Hepatocyte (in vitro differentiated cells): ENCODE data around the gene CREG2.

ENCODE experiments used
- EZH2 ChIP-seq: fragments of 200-600 bp; sonication (generic); IDR thresholded peaks from 2 replicates; pipeline ENCODE4 v1.6.1; 2016; ENCODE audit warnings: antibody characterized with exemption, mild to moderate bottlenecking, borderline replicate concordance
- EZH2phosphoT487 ChIP-seq: fragments of 200-600 bp; sonication (generic); IDR thresholded peaks from one replicate; pipeline ENCODE4 v1.6.1; 2018; ENCODE audit warnings: antibody characterized with exemption, mild to moderate bottlenecking, low read depth, moderate library complexity; ENCODE audit not compliant: unreplicated experiment, severe bottlenecking
- TF ChIP-seq, protein P1 (sequence below): fragments of 200-600 bp; sonication (generic); IDR thresholded peaks from 2 replicates; pipeline ENCODE4 v1.5.1; 2016; ENCODE audit warnings: antibody characterized with exemption, mild to moderate bottlenecking; ENCODE audit not compliant: poor library complexity

GRCh38 chr2:101303688-101304087 is 83.6 kb downstream of the CREG2 start:
- TF ChIP-seq, protein P1, sequence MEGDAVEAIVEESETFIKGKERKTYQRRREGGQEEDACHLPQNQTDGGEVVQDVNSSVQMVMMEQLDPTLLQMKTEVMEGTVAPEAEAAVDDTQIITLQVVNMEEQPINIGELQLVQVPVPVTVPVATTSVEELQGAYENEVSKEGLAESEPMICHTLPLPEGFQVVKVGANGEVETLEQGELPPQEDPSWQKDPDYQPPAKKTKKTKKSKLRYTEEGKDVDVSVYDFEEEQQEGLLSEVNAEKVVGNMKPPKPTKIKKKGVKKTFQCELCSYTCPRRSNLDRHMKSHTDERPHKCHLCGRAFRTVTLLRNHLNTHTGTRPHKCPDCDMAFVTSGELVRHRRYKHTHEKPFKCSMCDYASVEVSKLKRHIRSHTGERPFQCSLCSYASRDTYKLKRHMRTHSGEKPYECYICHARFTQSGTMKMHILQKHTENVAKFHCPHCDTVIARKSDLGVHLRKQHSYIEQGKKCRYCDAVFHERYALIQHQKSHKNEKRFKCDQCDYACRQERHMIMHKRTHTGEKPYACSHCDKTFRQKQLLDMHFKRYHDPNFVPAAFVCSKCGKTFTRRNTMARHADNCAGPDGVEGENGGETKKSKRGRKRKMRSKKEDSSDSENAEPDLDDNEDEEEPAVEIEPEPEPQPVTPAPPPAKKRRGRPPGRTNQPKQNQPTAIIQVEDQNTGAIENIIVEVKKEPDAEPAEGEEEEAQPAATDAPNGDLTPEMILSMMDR, result no peak
- no peak for TF ChIP-seq EZH2phosphoT487
- no peak for TF ChIP-seq EZH2
